Kidney (tissue), 14 donors: ENCODE results near the gene AASDH. TPM values are rescaled to one million over a fixed set of nuclear protein-coding genes. Genes with fewer than 3 reads are reported as not detected.
A peak's percentile ranks its signal among the peaks of the same experiment; 100 is the strongest.

Experiments used
- DNase-seq, 5 donors: peaks; one replicate each; pipeline ENCODE4 v3.0.0-alpha.2; 2013 to 2020
- FAIRE-seq: peaks from 2 replicates; lab custom pipeline; 2012; peaks lifted over from hg19 to GRCh38; lab: Jason Lieb, UNC
- H3K27ac ChIP-seq, 2 donors: one replicate each; pipeline ENCODE4 v1.7.0; 2013; ENCODE audit warnings: low read depth in 2 of 2, low read length in 2 of 2, inconsistent platforms in 1 of 2
- H3K27me3 ChIP-seq: one replicate; pipeline ENCODE4 v1.7.1; 2013; ENCODE audit warnings: low read length, inconsistent platforms; ENCODE audit not compliant: control insufficient read depth, insufficient read depth
- H3K36me3 ChIP-seq, 3 donors: one replicate each; pipeline versions ENCODE4 v1.7.0 to v1.7.1; 2013; ENCODE audit warnings: low read length in 3 of 3, control low read depth in 1 of 3, inconsistent platforms in 1 of 3; ENCODE audit not compliant: insufficient read depth in 3 of 3, control insufficient read depth in 2 of 3
- H3K4me1 ChIP-seq, 3 donors: one replicate each; pipeline versions ENCODE4 v1.7.0 to v1.7.1; 2013; ENCODE audit warnings: low read length in 3 of 3, inconsistent platforms in 1 of 3, low read depth in 1 of 3; ENCODE audit not compliant: control insufficient read depth in 2 of 3, insufficient read depth in 2 of 3
- H3K4me3 ChIP-seq, 3 donors: one replicate each; pipeline versions ENCODE4 v1.7.0 to v1.8.1; 2013; ENCODE audit warnings: low read length in 3 of 3, control low read depth in 1 of 3, inconsistent platforms in 1 of 3
- H3K9ac ChIP-seq, 3 donors: one replicate each; pipeline versions ENCODE4 v1.7.0 to v1.7.1; 2013; ENCODE audit warnings: low read length in 3 of 3, control low read depth in 1 of 3, inconsistent platforms in 1 of 3
- H3K9me3 ChIP-seq, 3 donors: one replicate each; pipeline versions ENCODE4 v1.7.0 to v1.7.1; 2013; ENCODE audit warnings: low read length in 3 of 3, control low read depth in 1 of 3, inconsistent platforms in 1 of 3; ENCODE audit not compliant: control insufficient read depth in 2 of 3, insufficient read depth in 1 of 3
- CTCF ChIP-seq: IDR thresholded peaks from 3 replicates; pipeline ENCODE4 v1.5.1; 2012; ENCODE audit warnings: mild to moderate bottlenecking, moderate library complexity, borderline replicate concordance; ENCODE audit not compliant: insufficient read depth; ENCODE audit errors: extremely low read depth
- intact Hi-C: fragments of 100-400 bp; cut with DNase I; formaldehyde crosslinking; loops from one replicate; pipeline ENCODE4 v1.11.1; 2022
- polyA plus RNA-seq: library from polyadenylated mRNA; stranded (reverse); fragments of 350-450 nt; fragmentation: Illumina TruSeq; extraction: RNeasy Lipid Tissue Mini Kit (QIAGEN cat#74804); gene quantifications from one replicate; pipeline ENCODE4 v1.2.3, GENCODE V29; 2014; ENCODE audit warnings: low read depth, low replicate concordance; ENCODE audit not compliant: insufficient read depth
- total RNA-seq: library from RNA; stranded (reverse); fragmentation: NEBNext Ultra II Directional; extraction: Animal tissue kit (Norgen Biotek cat#: 25700); gene quantifications from one replicate; pipeline ENCODE4 v1.2.1, GENCODE V29; 2021
- donor health status: control.
- donor health status: control.
- donor health status: control.
- donor health status: control.
- donor health status: control.
- donor health status: DM: yes; HTN: yes; CAD: no.
- donor health status: Normal renal cell carcinoma (clear cell type).

AASDH gene
- total and polyA plus RNA-seq, 2 donors from 2014 or later, result 6.0 to 16.7 TPM

- Histone ChIP-seq H3K4me3 (no peak overlapping the region), H3K9ac (no peak overlapping the region), H3K27me3 (no peaks in the 10 kb centered on the region), H3K27ac (no peak overlapping the region), H3K9me3 (no peaks in the 10 kb centered on the region), H3K4me1 (peaks cover 0 to 9% (median 7%) of the 10 kb centered on the region in 3 donors), H3K36me3 (no peaks in the 10 kb centered on the region)
- intact Hi-C loops, result no loop called here
- DNase-seq, result no peak
- TF ChIP-seq CTCF, result no peak
- FAIRE-seq, result no peak
Observed at GRCh38 chr4:56389558-56389957, 2.3 kb upstream of the AASDH start.

DNA sequence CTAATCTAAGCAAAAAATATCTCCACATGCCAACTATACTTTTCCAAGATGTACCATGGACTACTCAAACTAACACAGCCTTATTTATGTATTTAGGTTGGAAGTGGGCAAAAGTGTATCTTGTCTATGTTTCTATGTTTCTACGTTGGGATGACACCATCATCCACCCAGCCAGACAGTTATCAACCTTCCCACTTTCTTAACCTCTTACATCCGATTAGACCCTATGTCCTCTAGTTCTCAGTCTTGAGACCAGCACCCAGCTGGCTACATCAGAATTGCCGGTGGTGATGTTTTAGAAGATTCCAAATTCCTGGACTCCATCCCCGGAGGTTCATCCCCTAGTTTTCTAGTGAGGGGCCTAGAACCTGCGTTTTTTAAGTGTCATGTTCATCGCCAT, 1.0 kb upstream of the AASDH start:
- H3K4me1 ChIP-seq, result peaks cover 0 to 9% (median 7%) of the 10 kb centered on the region in 3 donors
- DNase-seq (no peak), FAIRE-seq (no peak)
- H3K9ac ChIP-seq, result peak overlapping the region; percentile 86 to 99 (median 96)
- peak overlapping the region in 1 of 2 donors; percentile 99 for H3K27ac ChIP-seq
- peak overlapping the region; percentile 89 to 97 (median 96) for H3K4me3 ChIP-seq
- H3K36me3 ChIP-seq, result no peaks in the 10 kb centered on the region
- H3K9me3 ChIP-seq, result no peaks in the 10 kb centered on the region
- intact Hi-C loops, result no loop called here
- no peak for TF ChIP-seq CTCF
- H3K27me3 ChIP-seq, result no peaks in the 10 kb centered on the region

- peaks cover 0 to 9% (median 7%) of the 10 kb centered on the region in 3 donors for H3K4me1 ChIP-seq
- H3K36me3 ChIP-seq, result no peaks in the 10 kb centered on the region
- no peak overlapping the region for H3K9ac ChIP-seq
- DNase-seq, result no peak
- intact Hi-C loops, result no loop called here
- H3K4me3 ChIP-seq, result peak overlapping the region in 2 of 3 donors; percentile 52 to 96
- TF ChIP-seq CTCF, result no peak
- H3K9me3 ChIP-seq, result no peaks in the 10 kb centered on the region
- H3K27ac ChIP-seq, result no peak overlapping the region
- no peak for FAIRE-seq
- H3K27me3 ChIP-seq, result no peaks in the 10 kb centered on the region
Observed at GRCh38 chr4:56386091-56386490, 1.2 kb downstream of the AASDH start.

GRCh38 chr4:56375458-56375857, 11.8 kb downstream of the AASDH start:
- FAIRE-seq, result no peak
- TF ChIP-seq CTCF, result no peak

More at GRCh38 chr4:56375458-56375857, 11.8 kb downstream of the AASDH start:
- intact Hi-C loops, result no loop called here
- Histone ChIP-seq H3K27ac (no peak overlapping the region), H3K9me3 (no peaks in the 10 kb centered on the region), H3K36me3 (peaks cover 0 to 3% (median 2%) of the 10 kb centered on the region in 3 donors), H3K4me3 (no peak overlapping the region), H3K4me1 (no peaks in the 10 kb centered on the region), H3K27me3 (no peaks in the 10 kb centered on the region), H3K9ac (no peak overlapping the region)
- DNase-seq, result peak in 1 of 5 donors; percentile 20
